GM19238 (cell line): ENCODE measurements around the gene RTF2.
"Not testable (repeated sequence)": the region's sequence is repeated elsewhere in the genome, so short reads cannot be mapped to it uniquely, and the experiment has no call there.

Source experiments
- DNase-seq: peaks from one replicate; pipeline ENCODE4 v3.0.0; 2011; ENCODE audit warnings: low spot score; ENCODE audit not compliant: insufficient read length

Gene RTF2

GRCh38 chr20:56542489-56543030 lies 74.1 kb downstream of the RTF2 start:
- DNase-seq = no peak

GRCh38 chr20:56551571-56551970 lies 83.1 kb downstream of the RTF2 start:
- no peak for DNase-seq

- DNase-seq = no peak
Observed at GRCh38 chr20:56552911-56553629, 84.6 kb downstream of the RTF2 start.

GRCh38 chr20:56554869-56555268 lies 86.4 kb downstream of the RTF2 start:
- peak; percentile 44 for DNase-seq

- DNase-seq = no peak
Observed at GRCh38 chr20:56558968-56559367, 90.5 kb downstream of the RTF2 start.

- DNase-seq = not testable (repeated sequence)
Observed at GRCh38 chr20:56564526-56564925, 96.1 kb downstream of the RTF2 start.

- DNase-seq = no peak
Observed at GRCh38 chr20:56565511-56565910, 97.1 kb downstream of the RTF2 start.

GRCh38 chr20:56566621-56567020 lies 98.2 kb downstream of the RTF2 start:
- no peak for DNase-seq
